AG04449 (cell line): ENCODE results near the gene CALHM3.

ENCODE experiments used
- CTCF ChIA-PET: fragments of 350-600 bp; formaldehyde crosslinking; extraction: SDS; loops from one replicate; lab custom pipeline; 2021; ENCODE audit warnings: antibody characterized with exemption; lab: Yijun Ruan, JAX
- POLR2A ChIA-PET: fragments of 400-600, 350-600 bp; formaldehyde crosslinking; extraction: SDS; loops from one replicate; lab custom pipeline; 2020; ENCODE audit warnings: antibody characterized with exemption, inconsistent platforms; lab: Yijun Ruan, JAX
- DNase-seq: peaks from one replicate; pipeline ENCODE4 v3.0.0-alpha.2; 2010; ENCODE audit warnings: low read depth, low spot score
- H3K4me3 ChIP-seq: 2 replicates; pipeline ENCODE4 v1.5.1; 2011; ENCODE audit warnings: low read depth, mild to moderate bottlenecking, control low read depth, low read length
- CTCF ChIP-seq: IDR thresholded peaks from one replicate; pipeline ENCODE4 v1.5.1; 2011; ENCODE audit warnings: mild to moderate bottlenecking, moderate library complexity, low read length, control low read depth, inconsistent platforms; ENCODE audit not compliant: insufficient read depth; ENCODE audit errors: missing control alignments

The CALHM3 gene

GRCh38 chr10:103465411-103466179 lies 13.4 kb downstream of the CALHM3 start:
- no peak for TF ChIP-seq CTCF
- DNase-seq, result no peak
- H3K4me3 ChIP-seq, result no peak overlapping the region
- CTCF ChIA-PET, result interaction anchor here (0.6 to 2.1 kb wide), 5 partner anchors 10 to 19 kb away, joined by 3 to 7 read pairs (median 5); partner anchors contain the start of gene CALHM3
- POLR2A ChIA-PET, result no interaction called here

- TF ChIP-seq CTCF, result no peak
- no peak for DNase-seq
- no peak overlapping the region for H3K4me3 ChIP-seq
- ChIA-PET POLR2A (no interaction called here), CTCF (interaction anchor here (1.3 to 2.5 kb wide), 2 partner anchors 11 to 47 kb away, joined by 4 to 6 read pairs; partner anchors contain the start of gene CALHM2)
Observed at GRCh38 chr10:103463499-103463898, 15.5 kb downstream of the CALHM3 start.

- ChIA-PET POLR2A (no interaction called here), CTCF (interaction anchor here (1.4 to 1.5 kb wide), 2 partner anchors 16 to 26 kb away, joined by 5 to 6 read pairs; no protein-coding TSS in a partner anchor)
- no peak for DNase-seq
- H3K4me3 ChIP-seq, result no peak overlapping the region
- no peak for TF ChIP-seq CTCF
Observed at GRCh38 chr10:103459615-103460014, 19.4 kb downstream of the CALHM3 start.

DNA sequence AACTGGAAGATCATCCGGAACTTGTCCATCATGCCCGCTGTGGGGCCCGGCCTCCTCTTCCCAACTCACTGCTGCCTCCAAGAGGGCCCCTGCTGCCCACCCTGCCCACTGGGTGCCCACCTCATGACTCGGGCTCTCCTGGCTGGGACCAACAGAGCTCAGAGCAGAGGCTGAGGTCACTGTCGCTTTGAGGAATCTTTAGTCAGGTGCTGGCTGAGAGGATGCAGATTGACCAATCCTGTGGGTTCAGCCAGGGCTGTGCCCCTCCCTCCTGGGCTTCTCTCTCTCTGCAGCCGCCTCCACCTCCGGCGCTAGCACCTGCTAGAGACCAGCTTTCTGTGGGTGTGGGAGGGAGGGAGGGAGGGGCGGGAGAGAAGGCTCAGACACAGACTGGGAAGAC lies 20.3 kb downstream of the CALHM3 start, which contains the start of gene CALHM1:
Gene CALHM1, minus strand, starts transcription at position 181 of the 400 bp plus-strand sequence. Its CDS starts 149 bp downstream, at position 32.
- CTCF ChIA-PET, result no interaction called here
- no peak within 1 kb of the TSS for H3K4me3 ChIP-seq
- TF ChIP-seq CTCF, result no peak
- POLR2A ChIA-PET, result no interaction called here
- no peak for DNase-seq

GRCh38 chr10:103457896-103458583 lies 21.0 kb downstream of the CALHM3 start:
- CTCF ChIA-PET, result interaction anchor here (0.6 to 1.3 kb wide), 2 partner anchors 27 to 30 kb away, joined by 3 to 4 read pairs; no protein-coding TSS in a partner anchor

More at GRCh38 chr10:103457896-103458583, 21.0 kb downstream of the CALHM3 start:
- POLR2A ChIA-PET, result no interaction called here
- no peak for DNase-seq
- no peak for TF ChIP-seq CTCF
- no peak overlapping the region for H3K4me3 ChIP-seq
